ENCODE results near the gene DNM3.
A peak's percentile ranks its signal among the peaks of the same experiment; 100 is the strongest.

Gene DNM3

GRCh38 chr1:171990371-171990770, 149.1 kb downstream of the DNM3 start:
- DNase-seq (ENCODE audit: low read depth): peak; percentile 10
- H3K4me3 ChIP-seq (ENCODE audit: low read length): no peak overlapping the region
- no peak for TF ChIP-seq CTCF (conservative IDR thresholded peaks at IDR 0.05; ENCODE audit: low read depth, low read length)

- no peak for DNase-seq (ENCODE audit: low read depth)
- TF ChIP-seq CTCF (conservative IDR thresholded peaks at IDR 0.05; ENCODE audit: low read depth, low read length): no peak
- no peak overlapping the region for H3K4me3 ChIP-seq (ENCODE audit: low read length)
These were observed 153.0 kb downstream of the DNM3 start for GRCh38 chr1:171994293-171994692.

DNA sequence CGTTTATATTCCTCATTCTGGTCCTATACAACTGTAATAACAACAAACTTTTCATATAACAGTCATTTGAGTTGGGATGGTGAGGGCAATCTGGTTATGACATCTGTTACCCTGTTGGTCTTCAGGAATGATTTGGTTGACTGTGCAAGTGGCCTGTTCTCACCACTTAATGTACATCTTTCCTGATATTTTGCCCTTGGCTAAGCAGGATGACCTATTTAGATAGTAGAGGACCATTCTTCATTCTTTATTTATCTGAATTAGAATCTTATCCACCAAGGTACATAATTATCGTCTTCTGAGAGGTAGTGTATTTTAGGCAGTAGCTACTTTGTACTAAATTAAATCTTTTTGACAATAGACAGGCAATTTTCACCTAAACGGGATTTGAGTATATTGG, 154.3 kb downstream of the DNM3 start:
- no peak for TF ChIP-seq CTCF (conservative IDR thresholded peaks at IDR 0.05; ENCODE audit: low read depth, low read length)
- no peak for DNase-seq (ENCODE audit: low read depth)
- no peak overlapping the region for H3K4me3 ChIP-seq (ENCODE audit: low read length)

DNA sequence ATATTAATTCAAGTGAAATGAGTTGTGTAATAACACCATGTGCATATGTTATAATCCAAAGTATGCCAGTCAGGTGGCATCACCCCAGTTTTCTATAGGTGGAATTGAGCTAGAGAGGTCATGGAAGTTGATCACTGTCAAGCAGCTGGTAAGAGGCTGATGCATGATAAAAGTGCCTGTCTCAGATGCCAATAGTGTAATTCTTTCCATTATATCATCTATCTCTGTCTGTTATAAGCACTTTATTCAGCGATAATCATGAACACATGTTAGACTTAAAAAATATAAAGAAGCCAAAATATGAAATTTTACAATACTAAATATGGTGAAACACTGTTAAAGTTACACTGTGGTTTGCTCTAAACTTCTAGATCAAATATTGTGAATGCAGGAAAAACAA, 156.6 kb downstream of the DNM3 start:
- no peak overlapping the region for H3K4me3 ChIP-seq (ENCODE audit: low read length)
- no peak for TF ChIP-seq CTCF (conservative IDR thresholded peaks at IDR 0.05; ENCODE audit: low read depth, low read length)
- no peak for DNase-seq (ENCODE audit: low read depth)

- H3K4me3 ChIP-seq (ENCODE audit: low read length): no peak overlapping the region
- no peak for DNase-seq (ENCODE audit: low read depth)
- no peak for TF ChIP-seq CTCF (conservative IDR thresholded peaks at IDR 0.05; ENCODE audit: low read depth, low read length)
These were observed 157.4 kb downstream of the DNM3 start for GRCh38 chr1:171998711-171999110.

GRCh38 chr1:171999756-172000155, 158.5 kb downstream of the DNM3 start:
- no peak overlapping the region for H3K4me3 ChIP-seq (ENCODE audit: low read length)
- no peak for TF ChIP-seq CTCF (conservative IDR thresholded peaks at IDR 0.05; ENCODE audit: low read depth, low read length)
- no peak for DNase-seq (ENCODE audit: low read depth)

DNA sequence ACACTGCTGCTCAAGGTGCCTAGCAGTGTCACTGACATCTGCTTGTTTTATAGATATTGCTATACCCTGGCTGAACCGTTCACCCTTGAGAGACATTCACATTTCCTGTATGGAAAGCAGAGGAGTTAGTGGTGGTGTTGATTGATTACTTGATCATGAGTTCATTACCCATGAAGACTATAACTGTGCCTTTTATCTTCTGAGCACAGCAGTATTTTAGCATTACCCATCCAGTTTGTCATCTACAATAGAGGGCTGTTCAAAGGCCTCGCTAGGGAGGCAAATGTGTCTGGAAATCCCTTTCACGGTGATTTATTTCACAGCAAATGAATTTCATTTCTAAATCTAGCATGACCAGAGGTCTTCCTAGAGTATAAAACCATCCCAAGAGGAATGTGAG, 160.0 kb downstream of the DNM3 start:
- DNase-seq (ENCODE audit: low read depth): no peak
- no peak overlapping the region for H3K4me3 ChIP-seq (ENCODE audit: low read length)
- no peak for TF ChIP-seq CTCF (conservative IDR thresholded peaks at IDR 0.05; ENCODE audit: low read depth, low read length)
